Neuronal stem cell (in vitro differentiated cells): ENCODE results near the gene C1QTNF12.

Source experiments
- DNase-seq: peaks from one replicate; pipeline ENCODE4 v3.0.0-alpha.2; 2013; ENCODE audit warnings: low spot score
- H2AFZ ChIP-seq: one replicate; pipeline ENCODE4 v1.6.1; 2013; ENCODE audit warnings: mild to moderate bottlenecking, low read length, inconsistent platforms
- H2AK5ac ChIP-seq: 2 replicates; pipeline ENCODE4 v1.6.1; 2013; ENCODE audit warnings: low read depth, mild to moderate bottlenecking, inconsistent platforms, low read length, moderate library complexity, mixed read lengths
- H2BK120ac ChIP-seq: 2 replicates; pipeline ENCODE4 v1.6.1; 2013; ENCODE audit warnings: low read depth, mild to moderate bottlenecking, inconsistent platforms, low read length, moderate library complexity, mixed read lengths
- H2BK12ac ChIP-seq: one replicate; pipeline ENCODE4 v1.6.1; 2013; ENCODE audit warnings: low read length, inconsistent platforms
- H2BK15ac ChIP-seq: 2 replicates; pipeline ENCODE4 v1.6.1; 2013; ENCODE audit warnings: mild to moderate bottlenecking, low read length, inconsistent platforms, mixed read lengths
- H2BK5ac ChIP-seq: one replicate; pipeline ENCODE4 v1.6.1; 2013; ENCODE audit warnings: inconsistent platforms, mild to moderate bottlenecking, low read length, moderate library complexity
- H3K14ac ChIP-seq: one replicate; pipeline ENCODE4 v1.6.1; 2013; ENCODE audit warnings: low read length, inconsistent platforms
- H3K18ac ChIP-seq: 2 replicates; pipeline ENCODE4 v1.6.1; 2013; ENCODE audit warnings: low read length, inconsistent platforms
- H3K23ac ChIP-seq: 2 replicates; pipeline ENCODE4 v1.6.1; 2013; ENCODE audit warnings: low read depth, mild to moderate bottlenecking, mixed read lengths, low read length, inconsistent platforms; ENCODE audit not compliant: poor library complexity
- H3K27ac ChIP-seq: replicated peaks from 3 replicates; pipeline ENCODE4 v1.5.1; 2013; ENCODE audit warnings: low read length, inconsistent platforms
- H3K27me3 ChIP-seq, 3 experiments: 2 replicates each; pipeline ENCODE4 v1.6.1; 2013; ENCODE audit warnings: low read length in 3 of 3, mild to moderate bottlenecking in 2 of 3, inconsistent platforms in 1 of 3, low read depth in 1 of 3, mixed read lengths in 1 of 3, moderate library complexity in 1 of 3; ENCODE audit not compliant: control insufficient read depth in 3 of 3, insufficient read depth in 3 of 3
- H3K36me3 ChIP-seq, 2 donors: replicated peaks in 1 of 2; 2 replicates each; pipeline ENCODE4 v1.6.1; 2013; ENCODE audit warnings: low read length in 2 of 2; ENCODE audit not compliant: control insufficient read depth in 2 of 2, insufficient read depth in 2 of 2
- H3K4ac ChIP-seq: 2 replicates; pipeline ENCODE4 v1.6.1; 2013; ENCODE audit warnings: inconsistent platforms, mild to moderate bottlenecking, low read length, moderate library complexity
- H3K4me1 ChIP-seq, 2 donors: 1 replicate in 1 of 2; 2 replicates in 1 of 2; pipeline ENCODE4 v1.6.1; 2013; ENCODE audit warnings: low read length in 2 of 2, low read depth in 1 of 2; ENCODE audit not compliant: control insufficient read depth in 2 of 2, insufficient read depth in 1 of 2
- H3K4me2 ChIP-seq: one replicate; pipeline ENCODE4 v1.6.1; 2013; ENCODE audit warnings: mild to moderate bottlenecking, low read length, inconsistent platforms; ENCODE audit not compliant: insufficient read depth, poor library complexity, severe bottlenecking
- H3K4me3 ChIP-seq, 2 donors: 2 replicates each; pipeline ENCODE4 v1.5.1; 2013; ENCODE audit warnings: low read length in 2 of 2, mild to moderate bottlenecking in 2 of 2, inconsistent platforms in 1 of 2, moderate library complexity in 1 of 2
- H3K79me1 ChIP-seq: one replicate; pipeline ENCODE4 v1.6.1; 2013; ENCODE audit warnings: low read depth, mild to moderate bottlenecking, inconsistent platforms, low read length, moderate library complexity
- H3K9ac ChIP-seq: one replicate; pipeline ENCODE4 v1.6.1; 2013; ENCODE audit warnings: mild to moderate bottlenecking, low read depth, low read length, inconsistent platforms; ENCODE audit not compliant: poor library complexity
- H3K9me3 ChIP-seq, 2 donors: replicated peaks in 1 of 2; 2 replicates each; pipeline versions ENCODE3 to v1.6.1; 2013; ENCODE audit warnings: low read length in 2 of 2, mild to moderate bottlenecking in 2 of 2, inconsistent platforms in 1 of 2, low read depth in 1 of 2, mixed read lengths in 1 of 2, moderate library complexity in 1 of 2; ENCODE audit not compliant: control insufficient read depth in 2 of 2, insufficient read depth in 1 of 2
- H4K8ac ChIP-seq: one replicate; pipeline ENCODE4 v1.6.1; 2013; ENCODE audit warnings: low read depth, mild to moderate bottlenecking, inconsistent platforms, low read length, moderate library complexity
- H4K91ac ChIP-seq: one replicate; pipeline ENCODE4 v1.6.1; 2013; ENCODE audit warnings: low read length, low read depth, mild to moderate bottlenecking, inconsistent platforms; ENCODE audit not compliant: poor library complexity
- WGBS, 2 donors: extraction: QIAGEN DNeasy Blood & Tissue Kit; methylation state at CpG; one replicate each; pipeline ENCODE4 v1.1.7; 2013; ENCODE audit warnings: missing lambda C conversion rate in 2 of 2, mixed read lengths in 1 of 2; ENCODE audit not compliant: insufficient read length in 2 of 2, insufficient replicate concordance in 1 of 2; ENCODE audit errors: extremely low coverage in 2 of 2; 5-methylcytosine and 5-hydroxymethylcytosine counted together

C1QTNF12 gene

DNA sequence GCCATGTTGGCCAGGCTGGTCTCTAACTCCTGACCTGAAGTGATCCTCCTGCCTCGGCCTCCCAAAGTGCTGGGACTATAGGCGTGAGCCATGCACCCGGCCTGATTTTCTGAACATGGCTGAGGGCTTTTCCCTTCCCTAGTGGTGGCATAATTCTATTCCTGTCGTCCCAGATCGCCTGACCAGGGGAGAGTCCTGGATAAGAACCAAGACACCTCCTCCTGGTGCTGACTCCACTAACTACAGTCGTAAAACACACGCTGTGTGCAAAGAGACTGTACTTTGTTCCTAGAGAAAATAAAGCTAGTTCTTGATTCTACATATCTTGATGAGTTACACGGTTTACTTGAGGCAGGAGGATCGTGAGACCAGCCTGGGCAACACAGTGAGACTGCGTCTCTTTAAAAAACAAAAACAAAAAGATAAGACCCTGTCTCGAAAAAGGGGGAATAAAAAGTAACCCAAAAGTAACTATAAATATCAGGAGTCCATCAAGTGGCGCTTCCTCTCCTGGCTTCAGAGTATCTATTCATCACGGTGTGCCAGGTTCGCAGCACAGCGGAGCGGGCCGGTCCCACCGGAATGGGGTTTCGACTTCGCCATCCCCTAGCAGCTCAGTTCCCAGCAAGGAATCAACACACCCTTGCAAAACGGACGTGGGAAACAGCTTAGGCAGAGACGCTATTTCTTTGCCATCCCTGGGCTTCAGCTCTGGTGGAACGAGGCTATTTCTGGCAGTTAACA lies 15.7 kb downstream of the C1QTNF12 start:
- peaks cover 30 to 61% of the 10 kb centered on the region in 2 donors for H3K36me3 ChIP-seq
- H2AK5ac ChIP-seq: peak overlapping the region; percentile 0
- H4K91ac ChIP-seq: no peak overlapping the region
- peak overlapping the region; percentile 61 to 98 for H3K4me3 ChIP-seq
- H2BK120ac ChIP-seq: no peak overlapping the region
- no CpG with 5 or more reads among the region's 24 CpGs for WGBS, 2 donors
- peak overlapping the region; percentile 89 for H3K9ac ChIP-seq
- no peak overlapping the region for H3K18ac ChIP-seq
- peak overlapping the region; percentile 80 for H3K4me2 ChIP-seq
- H3K4ac ChIP-seq: no peak overlapping the region
- peak overlapping the region; percentile 93 for H2AFZ ChIP-seq
- no peak for DNase-seq
- H3K9me3 ChIP-seq: peaks cover 0 to 13% of the 10 kb centered on the region in 2 donors
- no peak overlapping the region for H2BK12ac ChIP-seq
- H2BK15ac ChIP-seq: no peak overlapping the region
- H3K27ac ChIP-seq: no peak overlapping the region
- no peak overlapping the region for H4K8ac ChIP-seq
- H3K4me1 ChIP-seq: peaks cover 10 to 15% of the 10 kb centered on the region in 2 donors
- H2BK5ac ChIP-seq: peak overlapping the region; percentile 95
- H3K27me3 ChIP-seq: no peaks in the 10 kb centered on the region
- no peak overlapping the region for H3K14ac ChIP-seq
- peaks cover 26% of the 10 kb centered on the region for H3K79me1 ChIP-seq
- peak overlapping the region; percentile 99 for H3K23ac ChIP-seq

- DNase-seq: no peak
- Histone ChIP-seq H3K9me3 (peaks cover 0 to 15% of the 10 kb centered on the region in 2 donors), H3K27me3 (no peaks in the 10 kb centered on the region), H3K18ac (no peak overlapping the region), H2AFZ (no peak overlapping the region), H2BK120ac (no peak overlapping the region), H3K36me3 (peaks cover 31 to 69% of the 10 kb centered on the region in 2 donors), H3K79me1 (peaks cover 35% of the 10 kb centered on the region), H2AK5ac (no peak overlapping the region), H2BK12ac (no peak overlapping the region), H2BK5ac (no peak overlapping the region), H4K91ac (no peak overlapping the region), H4K8ac (no peak overlapping the region), H3K27ac (no peak overlapping the region), H3K4me1 (peaks cover 10 to 15% of the 10 kb centered on the region in 2 donors), H3K9ac (peak overlapping the region; percentile 39), H3K4ac (no peak overlapping the region), H3K4me2 (no peak overlapping the region), H3K4me3 (peak overlapping the region in 1 of 2 donors; percentile 18), H2BK15ac (no peak overlapping the region), H3K23ac (no peak overlapping the region), H3K14ac (no peak overlapping the region)
- no CpG with 5 or more reads among the region's 19 CpGs for WGBS, 2 donors
Observed at GRCh38 chr1:1229770-1230169, 16.8 kb downstream of the C1QTNF12 start.

- no peak overlapping the region for H3K4ac ChIP-seq
- H2AK5ac ChIP-seq: no peak overlapping the region
- no peak overlapping the region for H3K18ac ChIP-seq
- H4K91ac ChIP-seq: no peak overlapping the region
- no peak overlapping the region for H2AFZ ChIP-seq
- H2BK120ac ChIP-seq: no peak overlapping the region
- no peak overlapping the region for H4K8ac ChIP-seq
- no peak overlapping the region for H3K27ac ChIP-seq
- H3K27me3 ChIP-seq: no peaks in the 10 kb centered on the region
- no peak overlapping the region for H2BK5ac ChIP-seq
- peak overlapping the region; percentile 55 for H3K23ac ChIP-seq
- no peak overlapping the region for H2BK15ac ChIP-seq
- H2BK12ac ChIP-seq: peak overlapping the region; percentile 22
- no peak for DNase-seq
- H3K4me3 ChIP-seq: no peak overlapping the region
- H3K4me1 ChIP-seq: peaks cover 10 to 15% of the 10 kb centered on the region in 2 donors
- H3K9ac ChIP-seq: no peak overlapping the region
- H3K36me3 ChIP-seq: peaks cover 27 to 66% of the 10 kb centered on the region in 2 donors
- no CpG with 5 or more reads among the region's 28 CpGs for WGBS, 2 donors
- H3K79me1 ChIP-seq: peaks cover 35% of the 10 kb centered on the region
- no peak overlapping the region for H3K14ac ChIP-seq
- no peak overlapping the region for H3K4me2 ChIP-seq
- H3K9me3 ChIP-seq: peaks cover 0 to 15% of the 10 kb centered on the region in 2 donors
Observed at GRCh38 chr1:1228596-1229321, 17.8 kb downstream of the C1QTNF12 start.

- WGBS, 2 donors: no CpG with 5 or more reads among the region's 30 CpGs
- H3K36me3 ChIP-seq: peaks cover 24 to 66% of the 10 kb centered on the region in 2 donors
Observed at GRCh38 chr1:1228187-1228586, 18.3 kb downstream of the C1QTNF12 start.

More at GRCh38 chr1:1228187-1228586, 18.3 kb downstream of the C1QTNF12 start:
- Histone ChIP-seq H4K91ac (no peak overlapping the region), H3K4ac (no peak overlapping the region), H2BK120ac (no peak overlapping the region), H4K8ac (no peak overlapping the region), H2BK12ac (peak overlapping the region; percentile 22), H3K9me3 (peaks cover 0 to 11% of the 10 kb centered on the region in 2 donors), H2BK15ac (no peak overlapping the region), H3K23ac (peak overlapping the region; percentile 55), H3K27ac (no peak overlapping the region), H3K4me3 (no peak overlapping the region), H3K79me1 (peaks cover 35% of the 10 kb centered on the region), H3K4me2 (no peak overlapping the region), H3K4me1 (peaks cover 10 to 12% of the 10 kb centered on the region in 2 donors), H3K27me3 (no peaks in the 10 kb centered on the region), H2AFZ (no peak overlapping the region), H2AK5ac (no peak overlapping the region), H3K9ac (no peak overlapping the region), H3K14ac (no peak overlapping the region), H2BK5ac (no peak overlapping the region), H3K18ac (no peak overlapping the region)
- DNase-seq: no peak
